ENCODE results near the gene ST7. TPM values are rescaled to one million over a fixed set of nuclear protein-coding genes. Genes with fewer than 3 reads are reported as not detected.

Gene ST7
- total RNA-seq, 1 experiment from 2014 or later = 12.4 TPM

GRCh38 chr7:117043108-117043825, 90.0 kb downstream of the ST7 start:
- ATAC-seq (no peak), DNase-seq (ENCODE audit: low spot score) (no peak)
- ChIA-PET POLR2A (no interaction called here), CTCF (no interaction called here)
- peaks cover 6% of the 10 kb centered on the region for H3K9me3 Mint-ChIP-seq
- H3K36me3 Mint-ChIP-seq = peaks cover 3% of the 10 kb centered on the region; the same call in 1 of the 2 replicates
- no peak overlapping the region for H3K27ac Mint-ChIP-seq
- no peak overlapping the region for H3K4me3 Mint-ChIP-seq
- H3K27me3 Mint-ChIP-seq (ENCODE audit: low read depth) = no peaks in the 10 kb centered on the region
- peaks cover 2% of the 10 kb centered on the region; the same call in 1 of the 2 replicates for H3K4me1 Mint-ChIP-seq
- TF ChIP-seq ZMAT4 (CRISPR knock-in tag; IDR thresholded peaks at IDR 0.05) (no peak), MYBL2 (CRISPR knock-in tag; IDR thresholded peaks at IDR 0.05) (no peak), GRHL2 (CRISPR knock-in tag; IDR thresholded peaks at IDR 0.05; ENCODE audit: insufficient replicate concordance, severe bottlenecking) (no peak), ZBTB21 (CRISPR knock-in tag; IDR thresholded peaks at IDR 0.05; ENCODE audit: borderline replicate concordance) (no peak), FOXK1 (CRISPR knock-in tag; IDR thresholded peaks at IDR 0.05) (no peak), FOXP4 (CRISPR knock-in tag; IDR thresholded peaks at IDR 0.05) (no peak)

- peaks cover 6% of the 10 kb centered on the region for H3K9me3 Mint-ChIP-seq
- H3K36me3 Mint-ChIP-seq = peaks cover 3% of the 10 kb centered on the region; the same call in 1 of the 2 replicates
- ATAC-seq (no peak), DNase-seq (ENCODE audit: low spot score) (no peak)
- H3K4me3 Mint-ChIP-seq = no peak overlapping the region
- CTCF ChIA-PET = no interaction called here
- POLR2A ChIA-PET = no interaction called here
- H3K27me3 Mint-ChIP-seq (ENCODE audit: low read depth) = no peaks in the 10 kb centered on the region
- peaks cover 2% of the 10 kb centered on the region; the same call in 1 of the 2 replicates for H3K4me1 Mint-ChIP-seq
- no peak overlapping the region; the same call in 1 of the 2 replicates for H3K27ac Mint-ChIP-seq
- no peak for TF ChIP-seq ZBTB43 (CRISPR knock-in tag; IDR thresholded peaks at IDR 0.05)
- TF ChIP-seq CREM (CRISPR knock-in tag; IDR thresholded peaks at IDR 0.05) = no peak
- TF ChIP-seq OVOL2 (CRISPR knock-in tag; IDR thresholded peaks at IDR 0.05; ENCODE audit: borderline replicate concordance) = no peak
- no peak for TF ChIP-seq ATF6 (CRISPR knock-in tag; IDR thresholded peaks at IDR 0.05)
- no peak for TF ChIP-seq KAT7 (CRISPR knock-in tag; IDR thresholded peaks at IDR 0.05; ENCODE audit: borderline replicate concordance)
- TF ChIP-seq EMX1 (CRISPR knock-in tag; IDR thresholded peaks at IDR 0.05) = no peak
- TF ChIP-seq CDX4 (CRISPR knock-in tag; IDR thresholded peaks at IDR 0.05; ENCODE audit: borderline replicate concordance) = no peak
- TF ChIP-seq IRF2 (CRISPR knock-in tag; IDR thresholded peaks at IDR 0.05; ENCODE audit: borderline replicate concordance, low read depth) = no peak
- no peak for TF ChIP-seq ZNF532 (CRISPR knock-in tag; IDR thresholded peaks at IDR 0.05; ENCODE audit: borderline replicate concordance)
- no peak for TF ChIP-seq HMGXB4 (CRISPR knock-in tag; IDR thresholded peaks at IDR 0.05)
- no peak for TF ChIP-seq FOXP1 (CRISPR knock-in tag; IDR thresholded peaks at IDR 0.05; ENCODE audit: borderline replicate concordance)
- TF ChIP-seq AR (CRISPR knock-in tag; IDR thresholded peaks at IDR 0.05) = no peak
Measured at GRCh38 chr7:117044664-117045063, 91.4 kb downstream of the ST7 start.

All from WTC11 (cell line).